Neutrophil (primary cell): ENCODE measurements around the gene SLITRK6.

ENCODE experiments used
- H3K27ac ChIP-seq: fragments of 200-600 bp; sonication (generic); 2 replicates; pipeline ENCODE4 v1.5.1; 2016; ENCODE audit warnings: mild to moderate bottlenecking, moderate library complexity
- H3K27me3 ChIP-seq: fragments of 200-600 bp; sonication (generic); 2 replicates; pipeline ENCODE4 v1.6.0; 2016; ENCODE audit warnings: mild to moderate bottlenecking
- H3K36me3 ChIP-seq: fragments of 200-600 bp; sonication (generic); 2 replicates; pipeline ENCODE4 v1.5.1; 2017
- H3K4me1 ChIP-seq, 2 experiments: fragments of 200-600 bp in 1 of 2; sonication (generic) in 1 of 2; 1 replicate in 1 of 2; 2 replicates in 1 of 2; pipeline versions ENCODE4 v1.5.1 to v1.6.1; 2013 to 2016; ENCODE audit warnings: low read depth in 1 of 2, low read length in 1 of 2, mild to moderate bottlenecking in 1 of 2, moderate library complexity in 1 of 2; ENCODE audit not compliant: control insufficient read depth in 1 of 2, insufficient read depth in 1 of 2
- H3K4me3 ChIP-seq, 2 experiments: fragments of 200-600 bp in 1 of 2; sonication (generic) in 1 of 2; 1 replicate in 1 of 2; 2 replicates in 1 of 2; pipeline ENCODE4 v1.5.1; 2013 to 2016; ENCODE audit warnings: low read depth in 1 of 2, low read length in 1 of 2, mild to moderate bottlenecking in 1 of 2, moderate library complexity in 1 of 2
- H3K9me3 ChIP-seq: fragments of 200-600 bp; sonication (generic); 2 replicates; pipeline ENCODE4 v1.5.1; 2016
- TF ChIP-seq, protein P1 (sequence below): fragments of 200-600 bp; sonication (generic); IDR thresholded peaks from 2 replicates; pipeline ENCODE4 v1.5.1; 2016; ENCODE audit warnings: antibody characterized with exemption

SLITRK6 gene

DNA sequence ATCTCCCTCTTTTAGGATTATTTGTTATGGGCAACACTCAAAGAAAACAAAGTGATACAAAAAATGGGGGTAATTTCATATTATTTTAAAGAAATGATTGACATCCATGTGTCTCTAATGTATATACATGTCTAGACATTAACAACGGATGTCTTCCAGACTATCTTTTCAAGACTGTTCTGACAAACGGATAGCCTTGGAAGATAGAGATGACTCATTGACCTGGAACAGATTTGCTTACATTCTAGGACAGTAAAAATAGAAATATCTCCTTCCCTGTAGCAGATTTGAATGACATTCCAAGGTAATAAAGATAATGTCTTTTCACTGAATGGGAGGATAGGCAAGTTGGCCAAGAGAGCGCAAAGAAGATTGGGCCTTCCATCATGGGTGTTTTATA is 26.2 kb upstream of the SLITRK6 start:
- Histone ChIP-seq H3K4me1 (no peaks in the 10 kb centered on the region), H3K4me3 (no peak overlapping the region), H3K36me3 (no peaks in the 10 kb centered on the region), H3K27me3 (no peaks in the 10 kb centered on the region), H3K27ac (no peak overlapping the region), H3K9me3 (no peaks in the 10 kb centered on the region)
- TF ChIP-seq, protein P1, sequence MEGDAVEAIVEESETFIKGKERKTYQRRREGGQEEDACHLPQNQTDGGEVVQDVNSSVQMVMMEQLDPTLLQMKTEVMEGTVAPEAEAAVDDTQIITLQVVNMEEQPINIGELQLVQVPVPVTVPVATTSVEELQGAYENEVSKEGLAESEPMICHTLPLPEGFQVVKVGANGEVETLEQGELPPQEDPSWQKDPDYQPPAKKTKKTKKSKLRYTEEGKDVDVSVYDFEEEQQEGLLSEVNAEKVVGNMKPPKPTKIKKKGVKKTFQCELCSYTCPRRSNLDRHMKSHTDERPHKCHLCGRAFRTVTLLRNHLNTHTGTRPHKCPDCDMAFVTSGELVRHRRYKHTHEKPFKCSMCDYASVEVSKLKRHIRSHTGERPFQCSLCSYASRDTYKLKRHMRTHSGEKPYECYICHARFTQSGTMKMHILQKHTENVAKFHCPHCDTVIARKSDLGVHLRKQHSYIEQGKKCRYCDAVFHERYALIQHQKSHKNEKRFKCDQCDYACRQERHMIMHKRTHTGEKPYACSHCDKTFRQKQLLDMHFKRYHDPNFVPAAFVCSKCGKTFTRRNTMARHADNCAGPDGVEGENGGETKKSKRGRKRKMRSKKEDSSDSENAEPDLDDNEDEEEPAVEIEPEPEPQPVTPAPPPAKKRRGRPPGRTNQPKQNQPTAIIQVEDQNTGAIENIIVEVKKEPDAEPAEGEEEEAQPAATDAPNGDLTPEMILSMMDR = no peak

DNA sequence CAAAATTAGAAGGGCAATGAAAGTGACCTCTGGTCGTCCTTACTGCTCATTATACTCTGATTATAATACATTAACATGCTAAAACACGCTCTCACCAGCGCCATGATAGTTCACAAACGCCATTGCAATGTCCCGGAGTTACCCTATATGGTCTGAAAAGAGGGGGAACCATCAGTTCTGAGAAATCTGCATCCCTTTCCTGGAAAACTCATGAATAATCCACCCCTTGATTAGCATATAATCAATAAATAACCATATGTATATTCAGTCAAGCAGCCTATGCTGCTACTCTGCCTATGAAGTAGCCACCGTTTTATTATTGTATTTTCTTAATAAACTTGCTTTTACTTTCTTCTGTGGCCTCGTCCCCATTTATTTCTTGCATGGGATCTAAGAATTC is 24.6 kb upstream of the SLITRK6 start:
- H3K36me3 ChIP-seq = no peaks in the 10 kb centered on the region
- TF ChIP-seq, protein P1 = no peak
- no peak overlapping the region for H3K4me3 ChIP-seq
- no peak overlapping the region for H3K27ac ChIP-seq
- no peaks in the 10 kb centered on the region for H3K27me3 ChIP-seq
- H3K4me1 ChIP-seq = no peaks in the 10 kb centered on the region
- no peaks in the 10 kb centered on the region for H3K9me3 ChIP-seq

DNA sequence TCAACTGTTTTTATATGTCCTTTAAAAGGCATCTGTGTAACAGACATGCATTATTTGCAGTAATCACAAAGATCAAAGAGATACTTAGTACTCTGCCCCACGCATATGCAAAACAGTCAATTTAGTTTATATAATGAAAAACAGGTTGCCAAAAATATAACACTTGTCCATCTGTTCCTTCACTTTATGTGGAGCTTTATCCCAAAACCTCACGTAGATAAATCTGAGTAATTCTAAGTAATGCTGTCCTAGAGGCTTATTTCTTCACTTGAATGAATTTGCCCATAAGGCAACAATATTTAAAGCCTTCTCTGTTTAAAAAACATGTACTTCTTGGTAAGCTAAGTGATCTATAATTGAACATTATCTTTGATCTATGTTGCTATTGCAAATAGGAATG is 20.3 kb upstream of the SLITRK6 start:
- Histone ChIP-seq H3K27me3 (no peaks in the 10 kb centered on the region), H3K4me3 (no peak overlapping the region), H3K4me1 (no peaks in the 10 kb centered on the region), H3K9me3 (no peaks in the 10 kb centered on the region), H3K27ac (no peak overlapping the region), H3K36me3 (no peaks in the 10 kb centered on the region)
- TF ChIP-seq, protein P1 = no peak

DNA sequence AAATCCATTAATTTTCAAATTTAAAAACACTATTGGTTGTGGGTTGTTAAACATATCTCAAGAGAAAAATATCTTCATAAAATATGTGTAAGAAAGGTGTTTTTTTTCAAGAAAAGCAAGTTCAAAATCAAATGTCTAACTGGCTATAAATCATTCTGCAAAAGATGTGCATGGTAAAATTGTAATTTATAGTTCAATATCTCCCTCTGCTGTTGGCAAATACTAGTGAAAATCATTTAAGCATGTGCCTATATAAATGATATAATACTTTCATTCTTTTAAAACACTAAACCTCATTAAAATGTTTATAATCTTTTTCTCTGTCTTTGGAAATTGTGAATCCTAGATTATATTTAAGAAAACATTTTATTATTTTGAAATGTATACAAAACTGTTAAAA is 17.2 kb upstream of the SLITRK6 start:
- TF ChIP-seq, protein P1 = no peak
- Histone ChIP-seq H3K36me3 (no peaks in the 10 kb centered on the region), H3K27ac (no peak overlapping the region), H3K4me3 (no peak overlapping the region), H3K9me3 (no peaks in the 10 kb centered on the region), H3K4me1 (no peaks in the 10 kb centered on the region), H3K27me3 (no peaks in the 10 kb centered on the region)

DNA sequence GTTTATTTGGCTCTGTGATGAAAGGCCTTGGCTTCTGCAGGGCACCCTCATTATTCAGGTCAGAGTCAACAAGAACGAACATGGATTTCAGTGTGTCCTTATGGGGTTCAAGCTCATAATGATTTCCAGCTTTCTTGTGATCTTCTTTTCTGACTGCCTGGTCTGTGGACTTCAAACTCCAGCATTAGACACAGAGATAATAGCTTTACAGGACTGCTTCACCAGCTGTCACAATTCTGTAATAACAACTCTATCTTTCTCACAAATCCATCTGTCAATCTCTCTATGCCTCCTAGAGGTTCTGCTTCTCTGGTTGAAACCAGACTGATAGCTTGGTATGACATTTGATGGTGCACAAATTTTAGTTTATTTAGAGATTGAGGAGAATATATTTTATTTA is 13.1 kb upstream of the SLITRK6 start:
- H3K4me1 ChIP-seq = no peaks in the 10 kb centered on the region
- no peaks in the 10 kb centered on the region for H3K36me3 ChIP-seq
- TF ChIP-seq, protein P1 = no peak
- H3K27ac ChIP-seq = no peak overlapping the region
- H3K4me3 ChIP-seq = no peak overlapping the region
- H3K9me3 ChIP-seq = no peaks in the 10 kb centered on the region
- H3K27me3 ChIP-seq = no peaks in the 10 kb centered on the region

DNA sequence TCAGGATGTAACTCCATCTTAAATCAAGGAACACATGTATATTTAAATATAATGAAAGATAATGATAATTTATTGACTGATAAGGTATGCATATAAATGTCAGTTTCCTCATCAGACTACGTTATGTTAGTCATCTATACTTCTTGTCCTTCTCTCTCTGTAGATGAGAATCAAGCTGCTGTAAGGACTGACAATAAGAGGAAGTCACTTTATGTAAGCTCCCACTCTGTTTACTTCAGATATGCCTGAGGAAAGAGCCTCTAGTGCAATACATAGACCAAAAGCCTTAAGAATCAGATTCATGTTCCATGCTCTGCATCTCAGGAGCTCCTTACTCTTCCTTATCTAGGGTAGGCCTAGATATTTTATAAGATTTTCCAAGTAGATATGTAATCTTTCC is 9.6 kb upstream of the SLITRK6 start:
- TF ChIP-seq, protein P1 = no peak
- Histone ChIP-seq H3K27me3 (no peaks in the 10 kb centered on the region), H3K4me1 (no peaks in the 10 kb centered on the region), H3K36me3 (no peaks in the 10 kb centered on the region), H3K9me3 (no peaks in the 10 kb centered on the region), H3K4me3 (no peak overlapping the region), H3K27ac (no peak overlapping the region)
